HG02759 (cell line): Measurements from ENCODE around the gene BCAS3.
"Not testable (repeated sequence)": the region's sequence is repeated elsewhere in the genome, so short reads cannot be mapped to it uniquely, and the experiment has no call there.

ENCODE experiments used
- ATAC-seq: cut with Tn5 transposase; IDR thresholded peaks from one replicate; pipeline ENCODE4 v1.9.1; 2021; ENCODE audit warnings: mild to moderate bottlenecking, moderate library complexity; ENCODE audit not compliant: unreplicated experiment

BCAS3 gene

GRCh38 chr17:60920107-60920506, 242.5 kb downstream of the BCAS3 start:
- ATAC-seq = no peak

- no peak for ATAC-seq
These were observed 245.3 kb downstream of the BCAS3 start for GRCh38 chr17:60923000-60923399.

GRCh38 chr17:60926466-60927183, 249.0 kb downstream of the BCAS3 start:
- no peak for ATAC-seq

GRCh38 chr17:60933739-60934138, 256.1 kb downstream of the BCAS3 start:
- ATAC-seq = no peak

GRCh38 chr17:60934723-60935122, 257.1 kb downstream of the BCAS3 start:
- ATAC-seq = no peak

- ATAC-seq = not testable (repeated sequence)
These were observed 258.3 kb downstream of the BCAS3 start for GRCh38 chr17:60935991-60936390.

GRCh38 chr17:60939318-60939717, 261.7 kb downstream of the BCAS3 start:
- no peak for ATAC-seq

- ATAC-seq = no peak
These were observed 263.4 kb downstream of the BCAS3 start for GRCh38 chr17:60941028-60941427.

GRCh38 chr17:60941571-60941970, 263.9 kb downstream of the BCAS3 start:
- ATAC-seq = no peak

GRCh38 chr17:60944751-60945150, 267.1 kb downstream of the BCAS3 start:
- no peak for ATAC-seq

- no peak for ATAC-seq
These were observed 269.4 kb downstream of the BCAS3 start for GRCh38 chr17:60947100-60947499.

- ATAC-seq = no peak
These were observed 269.9 kb downstream of the BCAS3 start for GRCh38 chr17:60947543-60947942.

- ATAC-seq = no peak
These were observed 275.1 kb downstream of the BCAS3 start for GRCh38 chr17:60952747-60953146.

GRCh38 chr17:60959011-60959410, 281.4 kb downstream of the BCAS3 start:
- no peak for ATAC-seq

- no peak for ATAC-seq
These were observed 282.0 kb downstream of the BCAS3 start for GRCh38 chr17:60959696-60960095.

GRCh38 chr17:60960398-60961065, 282.9 kb downstream of the BCAS3 start:
- no peak for ATAC-seq

- ATAC-seq = no peak
These were observed 286.5 kb downstream of the BCAS3 start for GRCh38 chr17:60964160-60964559.

- no peak for ATAC-seq
These were observed 290.6 kb downstream of the BCAS3 start for GRCh38 chr17:60968266-60968665.

- no peak for ATAC-seq
These were observed 291.9 kb downstream of the BCAS3 start for GRCh38 chr17:60969500-60970037.

- no peak for ATAC-seq
These were observed 293.1 kb downstream of the BCAS3 start for GRCh38 chr17:60970741-60971140.

GRCh38 chr17:60971515-60972369, 294.1 kb downstream of the BCAS3 start:
- ATAC-seq = no peak
